Measurements from ENCODE around the gene MLN. TPM values are rescaled to one million over a fixed set of nuclear protein-coding genes. Genes with fewer than 3 reads are reported as not detected.

MLN gene
- total and polyA plus RNA-seq, 2 experiments from 2014 or later = 0.86 to 2.3 TPM

DNA sequence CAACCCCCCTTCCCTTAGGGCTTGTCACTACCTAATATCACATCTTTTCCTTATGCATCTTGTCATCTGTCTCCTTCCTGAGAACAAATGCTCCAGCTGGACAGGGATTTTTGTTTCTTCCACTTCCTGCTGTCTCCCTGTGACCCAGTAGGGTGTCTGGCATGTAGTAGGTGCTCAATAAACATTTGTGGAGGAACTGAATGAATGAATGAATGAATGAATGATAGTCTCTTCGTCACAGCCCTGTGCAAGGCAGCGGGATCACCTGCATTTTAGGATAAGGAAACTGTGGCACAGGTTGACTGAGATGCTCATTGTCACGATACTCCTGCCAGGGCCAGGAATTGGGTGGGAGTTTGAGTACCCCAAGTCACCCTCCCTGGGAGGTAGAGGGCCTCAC lies 29.0 kb downstream of the MLN start:
- Histone ChIP-seq H3K27me3 (no peaks in the 10 kb centered on the region), H3K4me1 (ENCODE audit: insufficient read depth) (peaks cover 31% of the 10 kb centered on the region), H3K36me3 (replicated peaks; ENCODE audit: insufficient read depth, low read depth) (no peaks in the 10 kb centered on the region), H4K20me1 (ENCODE audit: insufficient read depth, poor library complexity, severe bottlenecking) (no peaks in the 10 kb centered on the region), H3K9me2 (replicated peaks; ENCODE audit: insufficient read depth) (no peaks in the 10 kb centered on the region), H3K4me2 (no peak overlapping the region), H3K9me3 (ENCODE audit: low read depth) (no peaks in the 10 kb centered on the region), H2AFZ (no peak overlapping the region), H3K4me3 (no peak overlapping the region), H3K79me2 (no peaks in the 10 kb centered on the region), H3K27ac (no peak overlapping the region)
- WGBS (ENCODE audit: low lambda C conversion rate, missing lambda C conversion rate) = 97% methylated on average over 3 of the region's 3 CpGs
- TF ChIP-seq EZH2phosphoT487 (IDR thresholded peaks at IDR 0.05; ENCODE audit: low read depth, severe bottlenecking, unreplicated experiment) = no peak
- TF ChIP-seq, protein P1, sequence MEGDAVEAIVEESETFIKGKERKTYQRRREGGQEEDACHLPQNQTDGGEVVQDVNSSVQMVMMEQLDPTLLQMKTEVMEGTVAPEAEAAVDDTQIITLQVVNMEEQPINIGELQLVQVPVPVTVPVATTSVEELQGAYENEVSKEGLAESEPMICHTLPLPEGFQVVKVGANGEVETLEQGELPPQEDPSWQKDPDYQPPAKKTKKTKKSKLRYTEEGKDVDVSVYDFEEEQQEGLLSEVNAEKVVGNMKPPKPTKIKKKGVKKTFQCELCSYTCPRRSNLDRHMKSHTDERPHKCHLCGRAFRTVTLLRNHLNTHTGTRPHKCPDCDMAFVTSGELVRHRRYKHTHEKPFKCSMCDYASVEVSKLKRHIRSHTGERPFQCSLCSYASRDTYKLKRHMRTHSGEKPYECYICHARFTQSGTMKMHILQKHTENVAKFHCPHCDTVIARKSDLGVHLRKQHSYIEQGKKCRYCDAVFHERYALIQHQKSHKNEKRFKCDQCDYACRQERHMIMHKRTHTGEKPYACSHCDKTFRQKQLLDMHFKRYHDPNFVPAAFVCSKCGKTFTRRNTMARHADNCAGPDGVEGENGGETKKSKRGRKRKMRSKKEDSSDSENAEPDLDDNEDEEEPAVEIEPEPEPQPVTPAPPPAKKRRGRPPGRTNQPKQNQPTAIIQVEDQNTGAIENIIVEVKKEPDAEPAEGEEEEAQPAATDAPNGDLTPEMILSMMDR (IDR thresholded peaks at IDR 0.05; ENCODE audit: poor library complexity) = no peak
- no peak for TF ChIP-seq EZH2 (IDR thresholded peaks at IDR 0.05; ENCODE audit: borderline replicate concordance)
- DNase-seq (ENCODE audit: low spot score) = no peak

GRCh38 chr6:33772902-33773472 lies 30.8 kb downstream of the MLN start:
- H2AFZ ChIP-seq = no peak overlapping the region
- 80% methylated on average over 6 of the region's 6 CpGs for WGBS (ENCODE audit: low lambda C conversion rate, missing lambda C conversion rate)
- no peaks in the 10 kb centered on the region for H3K9me2 ChIP-seq (replicated peaks; ENCODE audit: insufficient read depth)
- no peak for DNase-seq (ENCODE audit: low spot score)
- no peak overlapping the region for H3K4me3 ChIP-seq
- H3K79me2 ChIP-seq = no peaks in the 10 kb centered on the region
- H3K36me3 ChIP-seq (replicated peaks; ENCODE audit: insufficient read depth, low read depth) = no peaks in the 10 kb centered on the region
- no peak overlapping the region for H3K4me2 ChIP-seq
- H3K4me1 ChIP-seq (ENCODE audit: insufficient read depth) = peaks cover 33% of the 10 kb centered on the region
- H3K27me3 ChIP-seq = no peaks in the 10 kb centered on the region
- no peak overlapping the region for H3K27ac ChIP-seq
- TF ChIP-seq EZH2 (IDR thresholded peaks at IDR 0.05; ENCODE audit: borderline replicate concordance) = no peak
- TF ChIP-seq, protein P1 (IDR thresholded peaks at IDR 0.05; ENCODE audit: poor library complexity) = no peak
- no peak for TF ChIP-seq EZH2phosphoT487 (IDR thresholded peaks at IDR 0.05; ENCODE audit: low read depth, severe bottlenecking, unreplicated experiment)
- no peaks in the 10 kb centered on the region for H3K9me3 ChIP-seq (ENCODE audit: low read depth)
- no peaks in the 10 kb centered on the region for H4K20me1 ChIP-seq (ENCODE audit: insufficient read depth, poor library complexity, severe bottlenecking)

DNA sequence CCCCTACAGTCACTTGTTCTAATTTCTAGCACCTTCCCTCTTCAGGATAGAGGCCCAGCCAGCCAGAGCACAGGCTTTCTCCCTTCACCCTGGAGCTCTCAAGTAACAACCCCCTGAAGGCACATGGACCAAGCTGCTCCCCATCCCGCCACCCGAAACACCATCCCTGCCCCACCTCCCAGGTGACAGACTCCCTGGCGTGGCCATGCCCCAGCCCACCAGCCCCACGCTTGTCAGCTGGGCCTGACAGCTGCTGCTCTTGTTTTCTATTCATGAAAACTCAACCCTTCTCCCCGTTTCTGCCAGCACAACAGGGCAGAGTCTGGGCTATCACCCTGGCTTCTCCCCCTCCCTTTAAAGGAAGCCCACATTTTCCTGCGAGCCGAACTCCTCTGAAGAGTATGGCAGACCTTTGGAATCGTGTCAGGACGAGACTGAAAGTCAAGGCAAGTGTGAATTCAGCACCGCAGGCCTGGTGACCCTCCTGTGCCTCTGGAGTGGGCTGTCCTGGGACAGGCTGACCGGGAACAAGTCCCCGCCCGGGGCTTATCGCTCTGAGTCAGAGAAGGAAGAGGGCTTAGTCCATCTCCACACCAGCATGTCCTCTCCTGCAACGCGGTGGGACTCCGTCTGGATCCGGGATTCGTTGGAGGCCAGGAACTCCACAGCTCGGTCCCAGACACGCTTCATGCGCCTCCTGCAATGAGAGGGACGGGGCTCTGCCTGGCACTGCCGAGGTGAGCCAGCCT lies 31.5 kb downstream of the MLN start:
- no peak overlapping the region for H3K4me3 ChIP-seq
- no peaks in the 10 kb centered on the region for H3K36me3 ChIP-seq (replicated peaks; ENCODE audit: insufficient read depth, low read depth)
- peak overlapping the region; percentile 57 for H3K4me2 ChIP-seq
- peak; percentile 53 for DNase-seq (ENCODE audit: low spot score)
- peak overlapping the region; percentile 51 for H3K27ac ChIP-seq
- no peak overlapping the region for H2AFZ ChIP-seq
- H3K79me2 ChIP-seq = no peaks in the 10 kb centered on the region
- no peaks in the 10 kb centered on the region for H3K9me2 ChIP-seq (replicated peaks; ENCODE audit: insufficient read depth)
- H4K20me1 ChIP-seq (ENCODE audit: insufficient read depth, poor library complexity, severe bottlenecking) = no peaks in the 10 kb centered on the region
- 73% methylated on average over 23 of the region's 24 CpGs for WGBS (ENCODE audit: low lambda C conversion rate, missing lambda C conversion rate)
- H3K9me3 ChIP-seq (ENCODE audit: low read depth) = no peaks in the 10 kb centered on the region
- peaks cover 33% of the 10 kb centered on the region for H3K4me1 ChIP-seq (ENCODE audit: insufficient read depth)
- no peaks in the 10 kb centered on the region for H3K27me3 ChIP-seq
- no peak for TF ChIP-seq EZH2 (IDR thresholded peaks at IDR 0.05; ENCODE audit: borderline replicate concordance)
- TF ChIP-seq, protein P1 (IDR thresholded peaks at IDR 0.05; ENCODE audit: poor library complexity) = no peak
- no peak for TF ChIP-seq EZH2phosphoT487 (IDR thresholded peaks at IDR 0.05; ENCODE audit: low read depth, severe bottlenecking, unreplicated experiment)
